Mesendoderm (in vitro differentiated cells): ENCODE results near the gene ZNF85.
"Not testable (repeated sequence)": the region's sequence is repeated elsewhere in the genome, so short reads cannot be mapped to it uniquely, and the experiment has no call there.

Experiments
- DNase-seq: peaks from one replicate; pipeline ENCODE4 v3.0.0; 2013
- H2AK5ac ChIP-seq: 2 replicates; pipeline ENCODE4 v1.6.1; 2013; ENCODE audit warnings: low read length, inconsistent platforms
- H2BK120ac ChIP-seq: 2 replicates; pipeline ENCODE4 v1.6.1; 2013; ENCODE audit warnings: low read depth, mild to moderate bottlenecking, low read length, moderate library complexity, mixed read lengths
- H2BK15ac ChIP-seq: replicated peaks from 2 replicates; pipeline ENCODE4 v1.6.1; 2013; ENCODE audit warnings: low read depth, mild to moderate bottlenecking, moderate library complexity
- H2BK5ac ChIP-seq: 2 replicates; pipeline ENCODE4 v1.6.1; 2013; ENCODE audit warnings: low read length, inconsistent platforms
- H3K18ac ChIP-seq: 2 replicates; pipeline ENCODE4 v1.6.1; 2013; ENCODE audit warnings: mild to moderate bottlenecking, low read length, mixed read lengths
- H3K23ac ChIP-seq: one replicate; pipeline ENCODE4 v1.6.1; 2013; ENCODE audit warnings: low read length
- H3K27ac ChIP-seq: 2 replicates; pipeline ENCODE4 v1.5.1; 2013; ENCODE audit warnings: low read depth, mild to moderate bottlenecking, inconsistent platforms, low read length, moderate library complexity
- H3K27me3 ChIP-seq: 2 replicates; pipeline ENCODE4 v1.6.1; 2013; ENCODE audit warnings: low read length, control low read depth, mild to moderate bottlenecking, inconsistent platforms; ENCODE audit not compliant: insufficient read depth, poor library complexity
- H3K36me3 ChIP-seq: 2 replicates; pipeline ENCODE4 v1.6.1; 2013; ENCODE audit warnings: low read length, inconsistent platforms; ENCODE audit not compliant: control insufficient read depth, insufficient read depth
- H3K4ac ChIP-seq: one replicate; pipeline ENCODE4 v1.6.1; 2013; ENCODE audit warnings: low read depth, mild to moderate bottlenecking, low read length, moderate library complexity
- H3K4me1 ChIP-seq: 2 replicates; pipeline ENCODE4 v1.6.1; 2013; ENCODE audit warnings: low read depth, low read length, inconsistent platforms; ENCODE audit not compliant: control insufficient read depth
- H3K4me2 ChIP-seq: 2 replicates; pipeline ENCODE4 v1.6.1; 2013; ENCODE audit warnings: low read length
- H3K4me3 ChIP-seq: 2 replicates; pipeline ENCODE4 v1.5.1; 2013; ENCODE audit warnings: mild to moderate bottlenecking, low read length
- H3K56ac ChIP-seq: one replicate; pipeline ENCODE4 v1.6.1; 2013; ENCODE audit warnings: low read length
- H3K79me1 ChIP-seq: 2 replicates; pipeline ENCODE4 v1.6.1; 2013; ENCODE audit warnings: low read length, inconsistent platforms
- H3K79me2 ChIP-seq: 2 replicates; pipeline ENCODE4 v1.6.1; 2013; ENCODE audit warnings: mild to moderate bottlenecking, low read length; ENCODE audit not compliant: control insufficient read depth, insufficient read depth
- H3K9ac ChIP-seq: 2 replicates; pipeline ENCODE4 v1.6.1; 2013; ENCODE audit warnings: low read length, inconsistent platforms
- H4K5ac ChIP-seq: one replicate; pipeline ENCODE4 v1.6.1; 2013; ENCODE audit warnings: low read length
- H4K8ac ChIP-seq: one replicate; pipeline ENCODE4 v1.6.1; 2013; ENCODE audit warnings: low read depth, mild to moderate bottlenecking, control low read depth, low read length, moderate library complexity
- WGBS: extraction: QIAGEN DNeasy Blood & Tissue Kit; methylation state at CpG from one replicate; pipeline ENCODE4 v1.1.7; 2013; ENCODE audit warnings: low lambda C conversion rate, missing lambda C conversion rate; ENCODE audit not compliant: insufficient coverage; ENCODE audit errors: extremely low coverage; 5-methylcytosine and 5-hydroxymethylcytosine counted together

The ZNF85 gene

GRCh38 chr19:20928371-20928770 lies 5.3 kb downstream of the ZNF85 start:
- no peak overlapping the region for H2BK15ac ChIP-seq
- H3K23ac ChIP-seq, result no peak overlapping the region
- no peak overlapping the region for H3K27ac ChIP-seq
- H2BK120ac ChIP-seq, result no peak overlapping the region
- H3K36me3 ChIP-seq, result no peaks in the 10 kb centered on the region
- H3K9ac ChIP-seq, result no peak overlapping the region
- H3K4me2 ChIP-seq, result no peak overlapping the region
- no peak overlapping the region for H2BK5ac ChIP-seq
- peaks cover 24% of the 10 kb centered on the region for H3K79me2 ChIP-seq
- no peak overlapping the region for H3K4me3 ChIP-seq
- no peak overlapping the region for H4K5ac ChIP-seq
- H3K4me1 ChIP-seq, result no peaks in the 10 kb centered on the region
- no peak overlapping the region for H2AK5ac ChIP-seq
- no peak for DNase-seq
- no peaks in the 10 kb centered on the region for H3K27me3 ChIP-seq
- no CpG with 5 or more reads among the region's 1 CpG for WGBS
- no peak overlapping the region for H3K4ac ChIP-seq
- H3K79me1 ChIP-seq, result peaks cover 11% of the 10 kb centered on the region
- H3K56ac ChIP-seq, result no peak overlapping the region
- H4K8ac ChIP-seq, result no peak overlapping the region
- no peak overlapping the region for H3K18ac ChIP-seq

- H3K36me3 ChIP-seq, H3K27ac ChIP-seq, H2BK5ac ChIP-seq, H3K18ac ChIP-seq, H3K4me3 ChIP-seq, H2AK5ac ChIP-seq, H3K79me1 ChIP-seq, H3K9ac ChIP-seq, DNase-seq, H3K79me2 ChIP-seq, H3K4me1 ChIP-seq, H3K4ac ChIP-seq, H4K8ac ChIP-seq, H3K27me3 ChIP-seq, H2BK15ac ChIP-seq, H4K5ac ChIP-seq, H3K56ac ChIP-seq, H2BK120ac ChIP-seq, H3K23ac ChIP-seq, H3K4me2 ChIP-seq: not testable (repeated sequence)
- WGBS, result no CpG with 5 or more reads among the region's 5 CpGs
Observed at GRCh38 chr19:20936322-20936947, 13.4 kb downstream of the ZNF85 start.

- H3K4ac ChIP-seq, DNase-seq: not testable (repeated sequence)
Observed at GRCh38 chr19:20952561-20953095, 29.6 kb downstream of the ZNF85 start.

GRCh38 chr19:20964798-20965197 lies 41.7 kb downstream of the ZNF85 start:
- Histone ChIP-seq H3K27ac (no peak overlapping the region), H3K4me1 (no peaks in the 10 kb centered on the region), H2BK15ac (no peak overlapping the region), H3K79me1 (no peaks in the 10 kb centered on the region), H3K56ac (no peak overlapping the region), H3K9ac (no peak overlapping the region), H4K5ac (no peak overlapping the region), H2BK120ac (no peak overlapping the region), H2BK5ac (no peak overlapping the region), H3K4me3 (no peak overlapping the region), H4K8ac (no peak overlapping the region), H3K4me2 (no peak overlapping the region), H3K27me3 (no peaks in the 10 kb centered on the region), H3K23ac (no peak overlapping the region), H2AK5ac (no peak overlapping the region), H3K79me2 (no peaks in the 10 kb centered on the region), H3K4ac (no peak overlapping the region), H3K36me3 (no peaks in the 10 kb centered on the region), H3K18ac (no peak overlapping the region)
- no CpG with 5 or more reads among the region's 4 CpGs for WGBS
- peak; percentile 28 for DNase-seq

More at GRCh38 chr19:20952561-20953095, 29.6 kb downstream of the ZNF85 start:
- H3K18ac ChIP-seq, H3K27me3 ChIP-seq, H3K4me2 ChIP-seq, H4K5ac ChIP-seq, H3K9ac ChIP-seq, H2AK5ac ChIP-seq, H3K36me3 ChIP-seq, H2BK120ac ChIP-seq, H3K4me1 ChIP-seq, H3K79me2 ChIP-seq, H2BK5ac ChIP-seq, H3K56ac ChIP-seq, H4K8ac ChIP-seq, H3K79me1 ChIP-seq, H2BK15ac ChIP-seq, H3K27ac ChIP-seq, H3K4me3 ChIP-seq, H3K23ac ChIP-seq: not testable (repeated sequence)
- WGBS, result no CpG with 5 or more reads among the region's 41 CpGs

- no peak overlapping the region for H3K4ac ChIP-seq
- H3K4me2 ChIP-seq, result no peak overlapping the region
- H3K56ac ChIP-seq, result no peak overlapping the region
- H3K4me1 ChIP-seq, result no peaks in the 10 kb centered on the region
- H2BK5ac ChIP-seq, result no peak overlapping the region
- no peak overlapping the region for H3K4me3 ChIP-seq
- H3K27ac ChIP-seq, result no peak overlapping the region
- H2BK15ac ChIP-seq, result no peak overlapping the region
- H4K5ac ChIP-seq, result no peak overlapping the region
- H2AK5ac ChIP-seq, result no peak overlapping the region
- H2BK120ac ChIP-seq, result no peak overlapping the region
- no peaks in the 10 kb centered on the region for H3K79me2 ChIP-seq
- no peak overlapping the region for H3K9ac ChIP-seq
- no peak overlapping the region for H3K23ac ChIP-seq
- no peaks in the 10 kb centered on the region for H3K27me3 ChIP-seq
- no CpG with 5 or more reads among the region's 1 CpG for WGBS
- H3K18ac ChIP-seq, result no peak overlapping the region
- H4K8ac ChIP-seq, result no peak overlapping the region
- no peaks in the 10 kb centered on the region for H3K79me1 ChIP-seq
- no peaks in the 10 kb centered on the region for H3K36me3 ChIP-seq
- DNase-seq, result no peak
Observed at GRCh38 chr19:20968092-20968491, 45.0 kb downstream of the ZNF85 start.

- no peak overlapping the region for H3K4ac ChIP-seq
- H3K36me3 ChIP-seq, result no peaks in the 10 kb centered on the region
- WGBS, result no CpG with 5 or more reads among the region's 3 CpGs
- no peak overlapping the region for H3K56ac ChIP-seq
- H3K9ac ChIP-seq, result no peak overlapping the region
- H2AK5ac ChIP-seq, result no peak overlapping the region
- H3K4me1 ChIP-seq, result no peaks in the 10 kb centered on the region
- H2BK5ac ChIP-seq, result no peak overlapping the region
- H3K79me2 ChIP-seq, result no peaks in the 10 kb centered on the region
- H4K8ac ChIP-seq, result no peak overlapping the region
- no peak overlapping the region for H3K23ac ChIP-seq
- H3K4me2 ChIP-seq, result no peak overlapping the region
- H3K4me3 ChIP-seq, result no peak overlapping the region
- H3K18ac ChIP-seq, result no peak overlapping the region
- H4K5ac ChIP-seq, result no peak overlapping the region
- no peaks in the 10 kb centered on the region for H3K27me3 ChIP-seq
- H3K79me1 ChIP-seq, result no peaks in the 10 kb centered on the region
- no peak for DNase-seq
- H2BK120ac ChIP-seq, result no peak overlapping the region
- no peak overlapping the region for H2BK15ac ChIP-seq
- H3K27ac ChIP-seq, result no peak overlapping the region
Observed at GRCh38 chr19:20969498-20969897, 46.4 kb downstream of the ZNF85 start.
